GM18502 (cell line): ENCODE data around the gene APH1A.
A peak's percentile ranks its signal among the peaks of the same experiment; 100 is the strongest.
"Not testable (repeated sequence)": the region's sequence is repeated elsewhere in the genome, so short reads cannot be mapped to it uniquely, and the experiment has no call there.

Experiments
- ATAC-seq: cut with Tn5 transposase; IDR thresholded peaks from one replicate; pipeline ENCODE4 v1.9.1; 2021; ENCODE audit warnings: mild to moderate bottlenecking; ENCODE audit not compliant: unreplicated experiment, poor library complexity

Gene APH1A

DNA sequence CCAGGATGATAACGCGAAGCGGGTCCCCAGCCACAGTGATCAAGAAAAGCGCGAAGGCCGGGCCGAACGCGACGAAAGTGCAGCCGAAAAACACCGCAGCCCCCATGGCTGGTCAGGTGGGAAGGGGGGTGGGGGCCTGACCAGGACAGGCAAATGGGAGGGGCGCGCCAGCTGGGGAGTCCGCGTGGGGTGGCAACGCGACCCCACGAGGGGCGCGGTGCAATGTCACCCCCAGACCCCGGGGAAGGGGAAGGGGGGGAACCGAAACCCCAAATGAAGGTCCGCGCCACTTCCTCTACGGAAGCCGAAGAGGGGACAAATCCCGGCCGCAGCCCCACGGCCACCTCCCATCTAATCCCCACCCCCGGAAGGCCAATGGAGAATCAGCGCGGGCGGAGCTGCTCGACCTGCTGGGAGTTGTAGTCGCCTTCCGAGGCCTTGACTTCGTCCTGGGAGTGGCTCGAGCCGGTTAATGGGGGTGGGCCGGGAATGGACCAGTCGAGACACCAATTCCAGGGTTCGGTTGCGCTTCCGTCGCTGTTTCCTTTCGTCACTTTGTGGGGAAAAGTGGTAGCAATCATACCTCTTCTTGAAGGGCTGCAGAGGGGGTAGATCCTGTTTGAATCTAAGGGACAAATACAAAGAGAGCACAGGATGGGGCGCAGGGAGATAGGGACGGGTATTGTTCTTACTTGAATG lies at the start of gene APH1A:
Gene APH1A, minus strand, starts transcription at position 312 of the 699 bp plus-strand sequence. Its CDS starts 206 bp downstream, at position 106.
- ATAC-seq: peak; percentile 86

DNA sequence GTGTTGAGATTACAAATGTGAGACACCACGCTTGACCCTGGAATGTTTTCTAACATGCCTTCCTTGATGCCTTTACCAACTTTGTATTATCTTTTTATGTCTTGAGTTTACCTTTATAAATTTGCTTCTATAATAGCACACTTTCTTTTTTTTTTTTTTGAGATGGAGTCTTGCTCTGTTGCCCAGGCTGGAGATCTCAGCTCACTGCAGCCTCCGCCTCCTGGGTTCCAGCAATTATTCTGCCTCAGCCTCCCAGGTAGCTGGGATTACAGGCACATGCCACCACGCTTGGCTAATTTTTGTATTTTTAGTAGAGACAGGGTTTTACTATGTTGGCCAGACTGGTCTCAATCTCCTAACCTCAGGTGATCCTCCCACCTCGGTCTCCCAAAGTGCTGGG lies 45.9 kb upstream of the APH1A start:
- not testable (repeated sequence) for ATAC-seq

DNA sequence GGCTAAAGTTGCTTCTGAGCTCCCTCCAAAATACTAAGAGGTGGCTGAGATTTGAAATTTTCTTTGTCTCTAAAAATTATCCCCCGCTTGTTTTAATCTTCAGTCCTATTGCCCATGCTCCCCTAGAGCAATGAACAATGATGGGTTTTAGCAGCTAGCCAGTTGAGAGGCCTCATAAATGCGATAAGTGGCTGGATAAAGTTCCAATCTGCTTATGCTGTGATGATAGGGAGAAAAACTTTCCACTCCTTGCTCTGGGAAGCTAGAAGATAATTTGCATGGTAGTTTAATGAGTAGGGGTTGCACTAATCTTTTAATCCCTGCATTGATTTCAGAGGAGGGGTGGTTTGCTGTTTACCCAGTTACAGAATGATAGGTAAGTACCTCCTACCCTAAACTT lies 42.9 kb upstream of the APH1A start:
- ATAC-seq: no peak

DNA sequence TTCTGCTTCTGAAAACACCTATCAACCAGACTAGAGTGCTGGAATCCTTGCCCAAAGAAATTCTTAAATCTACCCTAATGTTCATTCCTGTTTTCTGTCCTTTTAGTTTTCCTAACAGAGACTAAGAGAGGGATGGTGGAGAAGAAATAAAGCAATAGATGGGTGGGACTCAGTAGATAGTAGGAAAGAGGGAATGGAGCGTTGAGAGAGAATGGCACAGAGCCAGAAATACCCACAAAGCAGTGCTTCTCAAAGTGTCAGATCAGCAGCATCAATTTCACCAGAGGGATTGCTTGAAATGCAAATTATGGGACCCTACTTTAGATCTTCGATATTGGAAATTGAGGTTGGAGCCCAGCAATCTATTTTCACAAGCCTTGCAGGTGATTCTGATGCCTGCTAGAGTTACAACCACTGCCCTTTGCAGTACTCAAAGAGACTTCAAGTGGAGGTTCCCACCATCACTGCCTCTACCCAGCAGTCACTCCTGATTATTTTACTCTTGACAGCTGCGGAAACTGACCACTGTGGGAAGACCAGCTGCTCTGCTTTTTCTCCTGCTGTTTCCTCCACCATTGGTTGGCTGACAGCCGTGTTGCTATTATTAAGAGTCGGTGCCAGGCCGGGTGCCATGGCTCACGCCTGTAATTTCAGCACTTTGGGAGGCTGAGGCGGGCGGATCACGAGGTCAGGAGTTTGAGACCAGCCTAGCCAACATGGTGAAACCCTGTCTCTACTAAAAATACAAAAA lies 41.1 kb upstream of the APH1A start:
- ATAC-seq: no peak

DNA sequence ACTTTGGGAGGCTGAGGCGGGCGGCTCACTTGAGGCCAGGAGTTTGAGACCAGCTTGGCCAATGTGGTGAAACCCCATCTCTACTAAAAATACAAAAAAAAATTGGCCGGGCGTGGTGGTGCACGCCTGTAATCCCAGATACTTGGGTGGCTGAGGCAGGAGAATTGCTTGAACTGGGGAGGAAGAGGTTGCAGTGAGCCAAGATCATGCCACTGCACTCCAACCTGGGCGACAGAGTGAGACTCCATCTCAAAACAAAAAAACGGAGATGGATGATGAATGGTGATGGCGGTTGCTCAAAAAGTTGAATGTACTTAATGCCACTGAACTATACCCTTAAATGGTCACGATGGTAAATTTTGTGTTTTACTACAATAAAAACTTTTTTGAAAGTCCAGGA lies 39.8 kb upstream of the APH1A start:
- ATAC-seq: not testable (repeated sequence)

DNA sequence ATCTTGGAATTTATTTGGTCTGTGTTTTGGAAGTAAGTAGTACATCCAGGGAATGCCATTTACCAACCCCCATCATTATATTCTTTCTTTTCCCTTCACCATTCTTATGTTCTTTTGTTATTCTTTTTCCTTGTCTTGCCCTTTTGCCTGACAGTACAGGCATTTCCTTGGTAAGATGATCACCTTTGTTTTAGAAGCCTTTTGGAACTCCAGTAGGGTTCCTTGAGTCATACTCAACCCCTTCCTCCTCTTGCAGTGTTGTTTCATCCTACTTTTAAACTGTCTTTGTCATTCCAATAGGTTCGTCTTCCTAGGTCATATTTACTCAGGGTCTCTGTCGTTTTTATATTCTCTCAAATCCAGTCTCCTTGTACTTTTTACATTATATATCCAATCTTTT lies 34.1 kb upstream of the APH1A start:
- no peak for ATAC-seq

DNA sequence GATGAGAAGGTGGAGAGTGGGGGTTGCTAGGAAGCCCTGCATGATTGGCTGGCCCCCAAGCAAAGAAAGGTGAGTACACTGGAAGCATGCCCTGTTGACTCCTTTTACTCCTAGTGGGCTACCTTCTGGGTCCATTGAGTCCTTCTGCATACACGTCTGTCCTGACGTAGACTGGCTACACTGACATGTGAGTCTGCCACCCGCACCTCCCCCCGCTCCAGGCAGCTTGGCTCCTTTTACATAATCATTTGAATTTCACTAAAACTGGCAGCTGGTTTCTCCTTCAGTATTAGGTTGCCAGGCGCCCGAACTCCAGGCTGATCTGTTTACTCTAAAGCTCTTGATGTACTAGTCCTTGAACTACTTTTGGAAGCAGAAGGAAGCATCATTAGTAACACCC lies 33.5 kb upstream of the APH1A start:
- no peak for ATAC-seq

DNA sequence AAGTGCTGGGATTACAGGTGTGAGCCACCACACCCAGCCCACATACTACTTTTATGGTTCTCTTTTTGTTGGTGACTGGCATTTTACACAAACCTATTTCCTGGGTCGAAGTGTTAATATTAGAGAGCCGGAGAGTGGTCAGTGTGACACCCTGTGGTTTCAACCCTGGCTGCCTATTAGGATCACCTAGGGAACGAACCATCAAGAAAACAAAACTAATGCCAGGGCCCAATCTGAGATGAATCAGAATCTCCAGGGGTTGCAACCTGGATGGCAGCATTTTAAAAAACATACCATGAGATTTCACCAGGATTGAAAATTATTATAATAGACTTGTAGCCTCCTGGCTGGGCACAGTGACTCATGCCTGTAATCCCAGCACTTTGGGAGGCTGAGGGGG lies 30.9 kb upstream of the APH1A start:
- ATAC-seq: no peak

DNA sequence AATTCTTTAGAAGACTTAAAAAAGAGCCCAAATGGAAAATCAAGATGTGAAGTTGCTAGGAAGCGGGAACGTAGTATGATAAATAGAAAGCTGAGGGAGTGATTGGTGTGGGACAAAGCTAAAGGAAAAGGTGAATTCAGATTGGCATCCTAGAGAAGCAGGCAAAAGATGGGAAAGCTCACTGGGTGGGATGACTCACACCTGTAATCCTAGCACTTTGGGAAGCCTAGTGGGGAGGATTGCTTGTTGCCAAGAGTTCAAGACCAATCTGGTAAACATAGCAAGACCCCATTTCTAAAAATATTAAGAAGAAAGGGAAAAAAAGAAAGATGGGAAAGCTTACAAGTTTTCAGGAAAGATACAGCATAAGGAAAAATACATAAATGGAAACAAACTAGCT lies 26.7 kb upstream of the APH1A start:
- no peak for ATAC-seq

DNA sequence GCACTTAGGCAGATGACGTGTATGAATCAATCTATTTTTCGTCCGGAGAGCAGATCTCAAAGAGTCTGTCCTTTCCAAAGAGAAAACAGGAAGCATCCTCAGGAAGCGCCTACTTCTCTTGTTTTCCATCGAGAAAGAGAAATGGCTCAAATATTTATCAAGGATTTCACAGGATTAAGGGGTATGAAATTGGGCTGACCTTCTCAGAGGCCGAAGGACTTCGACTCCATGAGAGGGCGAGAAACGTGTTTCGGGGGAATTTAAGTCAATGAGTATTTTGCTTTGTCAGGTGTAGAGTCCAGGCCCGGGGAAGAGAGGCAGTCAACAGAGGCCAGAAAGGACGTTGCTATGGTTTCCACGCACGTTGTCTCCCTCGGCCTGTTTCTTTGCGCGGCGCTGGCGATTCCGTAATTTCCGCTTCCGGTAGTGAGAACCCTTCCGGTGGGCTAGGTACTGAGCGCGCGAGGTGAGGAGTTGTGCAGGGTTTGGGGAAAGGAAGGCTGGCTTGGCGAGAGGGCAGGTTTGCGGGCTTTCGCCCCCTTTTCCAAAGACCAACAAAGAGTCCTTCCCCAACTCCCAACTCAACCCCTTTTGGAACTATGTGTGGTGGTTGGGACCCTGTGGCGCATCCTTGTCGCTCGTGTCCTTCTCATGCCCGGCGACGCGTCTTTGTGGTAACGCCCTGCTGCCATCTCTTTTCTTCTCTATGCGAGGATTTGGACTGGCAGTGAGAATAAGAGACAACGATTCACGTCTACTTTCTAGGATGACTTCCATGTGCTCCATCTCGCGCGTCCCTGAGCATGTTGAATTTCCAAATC lies 24.8 kb upstream of the APH1A start, which contains the start of gene MRPS21:
Gene MRPS21, plus strand, starts transcription at position 429 of the 821 bp plus-strand sequence. CDS start 506 bp downstream, outside the sequence.
- peak; percentile 98 for ATAC-seq

DNA sequence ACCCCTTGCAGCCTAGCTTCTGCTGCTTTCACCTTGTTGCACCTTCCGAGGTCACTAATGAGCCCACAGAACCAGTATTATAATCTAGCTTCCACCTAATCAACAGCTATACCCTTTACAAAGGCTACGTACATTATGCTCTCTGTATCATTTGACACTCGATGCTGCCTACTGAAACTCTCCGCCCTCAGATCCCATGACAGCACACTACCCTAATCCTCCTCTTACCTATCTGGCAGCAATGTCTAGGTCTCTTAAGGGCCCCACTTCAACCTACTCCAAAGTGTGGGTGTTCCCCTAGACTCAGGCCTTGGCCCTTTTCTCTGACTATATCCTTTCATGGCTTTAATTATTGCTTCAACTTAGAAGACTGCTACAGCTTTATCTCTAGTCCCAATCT lies 20.0 kb upstream of the APH1A start:
- no peak for ATAC-seq

DNA sequence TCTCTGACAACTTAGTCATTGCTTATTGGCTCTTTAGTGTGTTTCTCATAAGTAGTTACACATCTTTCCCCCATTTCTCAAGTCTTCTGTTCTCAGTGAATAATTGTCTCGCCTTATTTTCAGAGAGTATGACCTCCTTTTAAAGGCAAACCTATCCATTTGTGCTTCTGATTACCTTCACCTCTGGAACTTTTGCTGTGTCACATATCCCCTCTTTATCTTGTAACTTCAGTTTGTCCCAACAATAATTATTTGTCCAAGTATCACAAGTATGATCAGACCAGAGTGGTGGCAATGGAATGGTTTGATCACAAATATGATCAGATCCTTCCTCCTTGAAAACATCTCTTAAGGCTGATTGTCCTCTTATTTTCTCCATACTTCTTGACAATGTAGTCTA lies 19.6 kb upstream of the APH1A start:
- ATAC-seq: no peak

DNA sequence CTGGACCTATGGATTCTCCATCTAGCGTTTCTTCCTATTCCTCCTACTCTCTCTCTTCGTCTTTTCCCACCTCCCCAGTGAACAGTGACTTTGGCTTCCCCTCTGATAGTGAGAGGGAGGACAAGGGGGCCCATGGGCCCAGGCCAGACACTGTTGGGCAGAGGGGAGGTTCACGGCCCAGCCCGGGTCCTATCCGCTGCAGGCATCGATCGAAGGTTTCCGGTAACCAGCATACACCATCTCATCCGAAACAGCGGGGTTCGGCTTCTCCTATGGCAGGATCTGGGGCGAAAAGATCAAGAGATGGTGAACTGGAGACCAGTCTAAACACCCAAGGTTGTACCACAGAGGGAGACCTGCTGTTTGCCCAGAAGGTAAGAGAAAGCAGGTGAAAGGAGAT lies 14.4 kb upstream of the APH1A start:
- ATAC-seq: no peak

DNA sequence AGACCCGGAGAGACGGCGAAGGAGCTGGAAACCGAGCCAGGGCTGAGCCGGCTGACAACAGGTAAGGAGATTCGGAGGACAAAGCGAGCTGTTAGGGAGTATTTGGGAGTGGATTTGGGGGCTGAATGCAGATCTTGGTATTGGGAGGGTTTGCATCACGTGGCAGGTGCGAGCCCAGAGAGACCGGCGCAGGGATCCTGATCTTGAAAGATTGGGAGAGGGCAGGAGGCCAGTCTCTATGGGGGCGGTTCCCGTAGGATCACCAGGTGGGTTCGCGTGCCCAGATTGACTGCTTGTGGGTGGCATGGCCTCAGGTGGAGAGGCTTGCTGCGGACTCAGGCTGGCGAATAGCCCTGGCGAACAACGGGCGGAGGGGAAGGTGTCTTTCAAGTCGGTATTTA lies 13.7 kb upstream of the APH1A start:
- no peak for ATAC-seq

DNA sequence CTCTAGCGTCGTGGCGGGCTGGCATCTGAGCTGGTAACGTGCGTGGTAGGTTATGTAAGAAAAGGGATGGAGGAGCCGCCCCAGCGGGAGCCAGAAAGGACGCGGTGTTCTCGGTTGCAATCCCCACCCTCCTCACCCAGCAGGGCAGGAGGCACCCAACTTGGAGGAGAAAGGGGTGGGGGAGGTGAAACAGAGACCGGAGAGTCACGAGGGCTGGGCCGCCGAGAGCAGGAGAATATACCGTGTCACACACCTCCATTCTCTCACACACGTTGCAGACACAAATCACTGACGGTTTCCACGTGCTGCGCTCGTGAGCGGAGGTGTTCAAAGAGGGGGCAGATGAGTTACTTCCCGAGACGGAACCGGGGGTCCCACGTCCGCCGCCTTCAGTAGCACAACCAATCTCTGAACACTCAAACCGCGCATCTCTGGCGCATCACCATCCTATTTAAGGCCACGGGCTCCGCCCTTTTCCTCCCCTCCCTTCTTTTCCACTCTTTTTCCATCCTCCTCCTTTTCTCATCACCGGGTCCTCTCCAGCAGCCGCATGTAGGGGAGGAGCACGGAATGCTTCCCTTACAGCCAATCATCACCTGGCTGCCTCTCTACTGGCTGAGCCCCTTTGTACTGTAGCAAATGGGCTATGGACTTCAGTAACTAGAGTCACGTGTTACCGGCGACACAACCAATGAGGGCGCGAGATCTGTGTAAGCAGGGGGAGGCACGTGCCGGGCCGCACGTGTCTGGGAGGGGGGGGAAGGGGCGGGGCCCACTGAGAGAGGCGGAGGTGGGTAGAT lies 13.1 kb upstream of the APH1A start, which contains the start of gene CIART:
Gene CIART, plus strand, starts transcription at position 797 of the 800 bp plus-strand sequence. CDS start 714 bp downstream, outside the sequence.
- ATAC-seq: no peak

DNA sequence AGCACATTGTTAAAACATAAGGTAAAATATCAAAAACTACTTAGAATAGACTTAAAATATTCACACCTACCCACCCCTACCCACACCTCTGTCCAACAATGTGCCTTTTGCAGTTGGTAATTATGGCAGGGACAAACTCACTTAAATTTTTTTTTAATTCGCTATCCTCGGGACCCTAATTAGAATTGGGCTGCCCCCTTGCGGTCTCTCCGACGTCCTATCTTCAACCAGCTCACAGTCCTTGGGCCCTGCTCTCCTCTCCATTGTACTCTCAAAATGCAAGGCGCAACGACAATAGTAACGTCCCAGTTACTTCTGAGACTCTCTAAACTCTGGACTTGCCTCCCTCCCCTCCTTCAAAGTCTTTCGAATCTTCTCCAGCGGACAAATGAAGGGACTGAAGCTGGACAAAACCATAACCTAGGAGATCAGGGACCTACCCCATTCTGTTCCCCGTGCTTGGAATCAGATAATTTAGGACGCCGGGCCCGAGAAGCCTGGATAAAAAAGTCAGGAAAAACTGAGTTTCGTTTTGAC lies 12.5 kb upstream of the APH1A start:
- ATAC-seq: no peak

DNA sequence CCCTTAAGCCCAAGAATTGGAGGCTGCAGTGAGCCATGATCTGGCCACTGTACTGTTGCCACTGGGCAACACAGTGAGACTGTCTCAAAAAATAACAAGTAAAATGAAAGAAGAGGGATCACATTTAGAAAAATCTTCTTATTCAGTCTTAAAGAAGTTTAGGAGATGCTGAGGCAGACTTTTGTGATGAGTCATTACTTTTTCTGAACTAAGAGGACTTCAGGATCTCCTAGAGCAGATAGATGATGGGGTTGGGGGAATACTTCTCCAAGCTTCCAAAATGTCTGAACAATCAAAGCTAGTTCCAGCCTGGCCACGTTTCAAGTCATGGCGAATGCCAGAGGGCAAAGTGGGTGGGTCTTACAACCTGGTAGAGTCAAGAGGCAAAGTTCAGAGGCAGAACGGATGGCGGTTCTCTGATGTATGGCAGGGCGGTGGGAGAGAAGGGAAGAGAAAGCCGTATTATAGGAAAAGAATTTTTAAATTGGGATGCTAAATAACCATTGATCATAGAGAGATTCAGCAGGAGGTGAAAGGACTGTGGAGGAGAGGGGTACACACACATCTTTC lies 11.4 kb upstream of the APH1A start:
- no peak for ATAC-seq

DNA sequence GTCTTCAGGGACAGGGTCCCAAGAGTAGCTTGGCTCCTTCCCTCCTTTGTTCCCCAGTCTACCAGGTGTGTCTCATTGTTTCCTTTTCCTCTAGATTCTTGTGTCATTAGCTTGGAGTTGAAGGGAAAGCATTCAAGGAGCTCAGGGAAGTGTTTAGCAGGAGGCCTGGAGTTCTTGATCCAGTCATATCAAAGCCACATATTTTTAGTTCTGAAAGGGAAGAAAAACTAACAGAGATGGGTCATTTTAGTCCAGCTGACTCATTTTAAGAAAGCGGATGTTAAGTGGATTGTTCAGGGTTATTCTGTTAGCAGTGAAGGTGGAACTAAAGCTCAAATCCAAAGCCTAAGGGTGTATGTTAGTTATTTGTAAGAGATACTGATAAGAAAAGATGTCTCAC lies 4.5 kb upstream of the APH1A start:
- ATAC-seq: no peak

DNA sequence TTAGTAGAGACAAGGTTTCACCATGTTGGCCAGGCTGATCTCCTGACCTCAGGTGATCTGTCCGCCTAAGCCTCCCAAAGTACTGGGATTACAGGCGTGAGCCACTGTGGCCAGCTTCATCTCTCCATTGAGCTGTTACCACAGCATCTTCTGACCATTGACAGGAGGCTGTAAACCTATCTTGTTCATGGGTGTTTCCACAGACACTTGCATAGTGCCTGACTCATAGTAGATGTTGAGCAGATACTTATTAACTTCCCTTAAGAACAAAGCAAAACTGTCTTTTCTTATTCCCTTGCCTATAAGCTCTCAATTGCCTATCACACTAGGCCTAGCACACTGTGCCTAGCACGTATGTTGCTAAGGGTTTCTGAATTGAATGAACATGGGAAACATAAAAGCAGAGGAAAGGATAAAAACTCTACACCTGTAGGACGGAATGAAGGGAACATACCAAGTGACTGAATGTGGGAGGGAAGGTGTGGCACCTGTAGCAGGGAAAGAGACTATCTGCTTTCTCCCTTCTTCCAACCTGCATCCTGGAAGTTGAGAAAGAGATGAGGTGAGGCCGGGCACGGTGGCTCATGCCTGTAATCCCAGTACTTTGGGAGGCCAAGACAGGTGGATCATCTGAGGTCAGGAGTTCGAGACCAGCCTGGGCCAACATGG lies 2.6 kb upstream of the APH1A start:
- no peak for ATAC-seq
